ENCODE results near the gene KRTDAP.

The KRTDAP gene

GRCh38 chr19:35501684-35502083 lies 11.4 kb upstream of the KRTDAP start:
- Histone ChIP-seq H3K27me3 (ENCODE audit: insufficient read depth, low read depth) (peaks cover 78% of the 10 kb centered on the region), H3K9ac (no peak overlapping the region), H3K4me1 (ENCODE audit: low read depth, poor library complexity, severe bottlenecking) (no peaks in the 10 kb centered on the region), H3K36me3 (ENCODE audit: insufficient read depth) (no peaks in the 10 kb centered on the region), H3K27ac (no peak overlapping the region), H3K4me2 (no peak overlapping the region), H3K4me3 (IDR thresholded peaks at IDR 0.05; ENCODE audit: insufficient read depth, low read depth, low read length) (no peak overlapping the region), H3K79me2 (ENCODE audit: insufficient read depth, low read depth) (no peaks in the 10 kb centered on the region), H2AFZ (ENCODE audit: low read depth) (no peak overlapping the region), H4K20me1 (ENCODE audit: insufficient read depth) (no peaks in the 10 kb centered on the region)
- TF ChIP-seq, protein P1, sequence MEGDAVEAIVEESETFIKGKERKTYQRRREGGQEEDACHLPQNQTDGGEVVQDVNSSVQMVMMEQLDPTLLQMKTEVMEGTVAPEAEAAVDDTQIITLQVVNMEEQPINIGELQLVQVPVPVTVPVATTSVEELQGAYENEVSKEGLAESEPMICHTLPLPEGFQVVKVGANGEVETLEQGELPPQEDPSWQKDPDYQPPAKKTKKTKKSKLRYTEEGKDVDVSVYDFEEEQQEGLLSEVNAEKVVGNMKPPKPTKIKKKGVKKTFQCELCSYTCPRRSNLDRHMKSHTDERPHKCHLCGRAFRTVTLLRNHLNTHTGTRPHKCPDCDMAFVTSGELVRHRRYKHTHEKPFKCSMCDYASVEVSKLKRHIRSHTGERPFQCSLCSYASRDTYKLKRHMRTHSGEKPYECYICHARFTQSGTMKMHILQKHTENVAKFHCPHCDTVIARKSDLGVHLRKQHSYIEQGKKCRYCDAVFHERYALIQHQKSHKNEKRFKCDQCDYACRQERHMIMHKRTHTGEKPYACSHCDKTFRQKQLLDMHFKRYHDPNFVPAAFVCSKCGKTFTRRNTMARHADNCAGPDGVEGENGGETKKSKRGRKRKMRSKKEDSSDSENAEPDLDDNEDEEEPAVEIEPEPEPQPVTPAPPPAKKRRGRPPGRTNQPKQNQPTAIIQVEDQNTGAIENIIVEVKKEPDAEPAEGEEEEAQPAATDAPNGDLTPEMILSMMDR (conservative IDR thresholded peaks at IDR 0.05; ENCODE audit: low read depth, low read length), result no peak

GRCh38 chr19:35500611-35501010 lies 10.3 kb upstream of the KRTDAP start:
- Histone ChIP-seq H2AFZ (ENCODE audit: low read depth) (no peak overlapping the region), H3K4me1 (ENCODE audit: low read depth, poor library complexity, severe bottlenecking) (no peaks in the 10 kb centered on the region), H3K4me3 (IDR thresholded peaks at IDR 0.05; ENCODE audit: insufficient read depth, low read depth, low read length) (no peak overlapping the region), H3K27me3 (ENCODE audit: insufficient read depth, low read depth) (peaks cover 69% of the 10 kb centered on the region; the same call in 1 of the 2 replicates), H3K9ac (no peak overlapping the region), H4K20me1 (ENCODE audit: insufficient read depth) (no peaks in the 10 kb centered on the region), H3K27ac (no peak overlapping the region), H3K79me2 (ENCODE audit: insufficient read depth, low read depth) (no peaks in the 10 kb centered on the region), H3K36me3 (ENCODE audit: insufficient read depth) (no peaks in the 10 kb centered on the region), H3K4me2 (no peak overlapping the region)
- TF ChIP-seq, protein P1 (conservative IDR thresholded peaks at IDR 0.05; ENCODE audit: low read depth, low read length), result no peak

GRCh38 chr19:35498984-35499527 lies 8.8 kb upstream of the KRTDAP start:
- Histone ChIP-seq H4K20me1 (ENCODE audit: insufficient read depth) (no peaks in the 10 kb centered on the region), H3K4me3 (IDR thresholded peaks at IDR 0.05; ENCODE audit: insufficient read depth, low read depth, low read length) (no peak overlapping the region), H3K36me3 (ENCODE audit: insufficient read depth) (no peaks in the 10 kb centered on the region)

DNA sequence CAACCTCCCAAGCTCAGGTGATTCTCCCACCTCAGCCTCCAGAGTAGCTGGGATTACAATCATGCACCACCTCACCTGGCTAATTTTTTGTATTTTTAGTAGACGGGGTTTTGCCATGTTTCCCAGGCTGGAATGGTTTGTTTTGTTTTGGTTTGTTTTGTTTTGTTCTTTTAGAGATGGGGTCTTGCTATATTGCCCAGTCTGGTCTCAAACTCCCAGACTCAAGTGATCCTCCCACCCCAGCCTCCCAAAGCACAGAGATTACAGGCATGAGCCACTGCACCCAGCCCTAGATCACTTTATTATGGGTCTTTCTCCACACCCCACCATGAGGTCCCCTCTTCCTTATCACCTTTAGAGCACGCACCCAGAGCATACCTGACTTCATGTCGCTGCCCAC lies 8.0 kb upstream of the KRTDAP start:
- no peak overlapping the region for H3K4me2 ChIP-seq
- TF ChIP-seq, protein P1 (conservative IDR thresholded peaks at IDR 0.05; ENCODE audit: low read depth, low read length), result no peak

More at GRCh38 chr19:35498984-35499527, 8.8 kb upstream of the KRTDAP start:
- no peak overlapping the region for H3K4me2 ChIP-seq
- H3K79me2 ChIP-seq (ENCODE audit: insufficient read depth, low read depth), result no peaks in the 10 kb centered on the region
- TF ChIP-seq, protein P1 (conservative IDR thresholded peaks at IDR 0.05; ENCODE audit: low read depth, low read length), result no peak
- no peak overlapping the region for H3K27ac ChIP-seq
- H3K27me3 ChIP-seq (ENCODE audit: insufficient read depth, low read depth), result peaks cover 65% of the 10 kb centered on the region
- no peak overlapping the region for H3K9ac ChIP-seq
- no peak overlapping the region for H2AFZ ChIP-seq (ENCODE audit: low read depth)
- no peaks in the 10 kb centered on the region for H3K4me1 ChIP-seq (ENCODE audit: low read depth, poor library complexity, severe bottlenecking)

More for the DNA sequence above, 8.0 kb upstream of the KRTDAP start:
- Histone ChIP-seq H3K4me3 (IDR thresholded peaks at IDR 0.05; ENCODE audit: insufficient read depth, low read depth, low read length) (no peak overlapping the region), H3K27ac (no peak overlapping the region), H2AFZ (ENCODE audit: low read depth) (no peak overlapping the region), H3K9ac (no peak overlapping the region), H3K27me3 (ENCODE audit: insufficient read depth, low read depth) (peaks cover 68% of the 10 kb centered on the region), H3K4me1 (ENCODE audit: low read depth, poor library complexity, severe bottlenecking) (no peaks in the 10 kb centered on the region), H3K79me2 (ENCODE audit: insufficient read depth, low read depth) (no peaks in the 10 kb centered on the region), H3K36me3 (ENCODE audit: insufficient read depth) (no peaks in the 10 kb centered on the region), H4K20me1 (ENCODE audit: insufficient read depth) (no peaks in the 10 kb centered on the region)
